HFF-Myc (cell line): ENCODE measurements around the gene FBLN1.

Experiments used
- DNase-seq: peaks from one replicate; pipeline ENCODE4 v3.0.0-alpha.2; 2011; ENCODE audit warnings: low read depth; ENCODE audit errors: extremely low read depth
- H3K4me3 ChIP-seq: replicated peaks from 2 replicates; pipeline ENCODE4 v1.5.1; 2011; ENCODE audit warnings: low read depth, mild to moderate bottlenecking, control low read depth, low read length
- TF ChIP-seq, protein P1 (sequence below): IDR thresholded peaks from 2 replicates; pipeline ENCODE4 v1.5.1; 2012; ENCODE audit warnings: mild to moderate bottlenecking, low read depth, low read length, control low read depth; ENCODE audit errors: missing control alignments

The FBLN1 gene

DNA sequence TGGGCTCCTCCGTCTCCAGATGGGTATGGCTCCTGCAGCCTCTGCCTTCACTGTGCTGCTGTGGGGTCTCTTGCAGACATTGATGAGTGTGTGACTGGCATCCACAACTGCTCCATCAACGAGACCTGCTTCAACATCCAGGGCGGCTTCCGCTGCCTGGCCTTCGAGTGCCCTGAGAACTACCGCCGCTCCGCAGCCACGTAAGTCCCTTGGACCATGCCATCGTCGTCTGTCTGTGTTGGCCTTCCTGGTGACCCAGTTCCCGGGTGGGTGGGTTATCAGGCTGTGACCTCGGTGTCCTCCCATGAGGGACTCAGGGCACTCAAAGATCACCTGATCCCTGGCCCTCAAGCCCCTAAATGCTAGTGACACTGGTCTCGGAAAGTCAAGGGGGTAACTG lies 47.7 kb downstream of the FBLN1 start:
- no peak for DNase-seq
- H3K4me3 ChIP-seq: no peak overlapping the region
- TF ChIP-seq, protein P1, sequence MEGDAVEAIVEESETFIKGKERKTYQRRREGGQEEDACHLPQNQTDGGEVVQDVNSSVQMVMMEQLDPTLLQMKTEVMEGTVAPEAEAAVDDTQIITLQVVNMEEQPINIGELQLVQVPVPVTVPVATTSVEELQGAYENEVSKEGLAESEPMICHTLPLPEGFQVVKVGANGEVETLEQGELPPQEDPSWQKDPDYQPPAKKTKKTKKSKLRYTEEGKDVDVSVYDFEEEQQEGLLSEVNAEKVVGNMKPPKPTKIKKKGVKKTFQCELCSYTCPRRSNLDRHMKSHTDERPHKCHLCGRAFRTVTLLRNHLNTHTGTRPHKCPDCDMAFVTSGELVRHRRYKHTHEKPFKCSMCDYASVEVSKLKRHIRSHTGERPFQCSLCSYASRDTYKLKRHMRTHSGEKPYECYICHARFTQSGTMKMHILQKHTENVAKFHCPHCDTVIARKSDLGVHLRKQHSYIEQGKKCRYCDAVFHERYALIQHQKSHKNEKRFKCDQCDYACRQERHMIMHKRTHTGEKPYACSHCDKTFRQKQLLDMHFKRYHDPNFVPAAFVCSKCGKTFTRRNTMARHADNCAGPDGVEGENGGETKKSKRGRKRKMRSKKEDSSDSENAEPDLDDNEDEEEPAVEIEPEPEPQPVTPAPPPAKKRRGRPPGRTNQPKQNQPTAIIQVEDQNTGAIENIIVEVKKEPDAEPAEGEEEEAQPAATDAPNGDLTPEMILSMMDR: no peak

DNA sequence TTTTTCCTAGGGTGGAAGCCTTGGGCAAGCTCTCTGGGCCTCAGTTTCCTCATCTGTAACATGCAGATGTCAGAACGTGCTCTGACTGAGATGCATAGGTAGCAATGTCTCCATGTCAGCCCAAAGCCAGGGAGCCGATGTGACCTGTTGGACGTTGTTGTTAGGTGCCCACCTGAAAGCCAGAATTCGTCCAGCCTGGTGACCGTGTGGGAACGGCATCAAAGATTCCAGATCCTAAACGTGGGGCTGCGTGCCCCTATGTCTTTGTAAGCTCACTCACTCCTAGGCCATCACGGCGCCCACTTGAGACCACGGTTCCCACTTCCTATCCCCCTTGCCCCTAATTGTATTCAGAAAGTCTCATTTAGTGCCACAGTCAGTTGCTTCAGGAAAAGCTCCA lies 48.2 kb downstream of the FBLN1 start:
- DNase-seq: no peak
- H3K4me3 ChIP-seq: no peak overlapping the region
- TF ChIP-seq, protein P1: no peak

- TF ChIP-seq, protein P1: no peak
- DNase-seq: no peak
- no peak overlapping the region for H3K4me3 ChIP-seq
Measured at GRCh38 chr22:45551310-45552016, 48.8 kb downstream of the FBLN1 start.

DNA sequence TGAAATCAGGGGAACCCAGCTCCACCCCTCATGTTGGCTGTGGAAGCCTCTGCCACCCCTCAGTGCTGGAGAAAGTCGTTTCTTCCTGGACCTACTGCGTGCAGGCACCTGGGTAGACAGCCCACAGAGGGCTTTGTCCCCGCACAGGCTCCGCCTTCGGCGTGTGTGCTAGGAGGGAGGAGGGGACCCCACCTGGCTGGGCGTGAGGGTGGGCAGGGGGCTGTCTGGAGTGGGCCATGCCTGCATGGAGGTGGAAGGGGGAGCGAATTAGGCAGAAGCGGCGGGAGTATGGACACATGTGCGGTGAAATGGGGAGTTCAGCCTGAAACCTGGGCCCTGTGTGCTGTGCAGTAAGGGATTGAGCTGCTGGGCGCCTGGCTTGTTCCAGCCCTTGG lies 49.3 kb downstream of the FBLN1 start:
- H3K4me3 ChIP-seq: no peak overlapping the region
- TF ChIP-seq, protein P1: no peak
- DNase-seq: no peak

DNA sequence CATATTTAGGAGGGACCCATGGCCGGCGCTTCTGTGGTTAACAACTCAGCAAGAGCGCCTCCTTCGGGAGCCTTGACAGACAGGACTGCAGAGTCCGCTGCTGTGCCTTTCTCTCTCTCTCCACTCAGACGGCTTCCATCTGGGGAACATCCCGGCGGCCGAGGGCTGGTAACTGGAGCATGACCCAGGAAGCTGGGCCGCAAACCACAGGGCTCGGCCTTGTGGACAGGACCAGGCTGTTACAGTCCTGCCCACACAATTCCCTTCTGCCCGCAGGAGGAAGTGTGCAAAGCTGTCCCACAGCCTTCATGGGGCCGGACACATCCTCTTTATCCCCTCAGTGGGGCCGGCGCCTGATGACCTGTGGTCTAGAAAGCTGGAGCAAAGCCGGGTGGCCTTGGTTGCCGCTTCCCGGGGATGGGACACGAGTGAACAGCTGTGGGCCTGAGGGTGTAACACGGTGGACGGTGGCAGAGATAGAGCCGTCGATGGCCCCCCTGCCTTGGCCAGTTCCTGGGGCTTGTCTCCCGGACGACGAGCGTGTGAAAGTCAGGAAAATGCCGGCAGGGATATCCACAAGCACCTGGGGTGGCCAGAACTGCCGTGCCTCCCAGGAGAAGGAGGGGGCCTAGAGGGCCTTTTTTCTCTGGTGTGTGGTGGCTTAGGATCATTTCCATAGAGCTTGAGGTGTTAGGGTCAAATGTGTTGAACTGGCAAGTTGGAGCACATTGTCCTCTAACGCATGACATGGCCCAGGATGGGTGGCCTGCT lies 50.1 kb downstream of the FBLN1 start:
- peak; percentile 84 for DNase-seq
- H3K4me3 ChIP-seq: no peak overlapping the region
- TF ChIP-seq, protein P1: peak; percentile 62

DNA sequence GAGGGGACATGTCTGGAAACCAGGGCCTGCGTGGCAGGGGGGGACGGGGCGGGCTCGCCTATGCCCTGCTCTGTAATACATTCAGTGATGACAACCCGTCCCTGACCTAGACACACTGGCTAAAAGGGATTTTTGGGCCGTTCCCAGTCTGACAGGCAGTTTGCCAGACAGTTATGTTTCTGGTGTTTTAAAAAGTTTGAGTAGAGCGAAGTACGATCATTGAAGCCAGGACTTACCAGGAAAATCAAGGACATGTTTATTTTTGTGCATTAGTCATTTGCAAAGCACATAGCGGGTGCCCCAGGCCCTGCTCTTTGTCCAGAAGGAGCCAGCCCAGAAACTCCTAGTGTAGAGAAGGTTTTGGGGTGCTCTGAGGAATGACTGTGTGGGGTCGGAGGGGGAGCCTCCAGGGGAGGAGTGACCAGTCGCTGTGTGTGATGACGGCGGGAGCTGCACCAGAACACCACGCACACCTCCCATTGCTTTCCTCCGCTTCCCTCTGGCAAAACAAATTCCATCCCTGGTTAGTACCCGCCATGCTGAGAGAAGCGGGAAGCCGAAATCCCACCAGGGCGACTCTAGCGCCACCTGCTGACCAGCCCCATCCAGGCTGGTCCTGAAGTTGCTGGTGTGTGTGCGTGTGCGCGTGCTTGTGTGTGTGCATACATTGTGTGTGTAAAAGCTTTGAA lies 50.8 kb downstream of the FBLN1 start:
- DNase-seq: peak; percentile 79
- TF ChIP-seq, protein P1: peak; percentile 96
- no peak overlapping the region for H3K4me3 ChIP-seq
